Activated B cell treated with CpG ODN at 0.5 μM for 24 hours (primary cell): ENCODE results near the gene CHMP4A. TPM values are rescaled to one million over a fixed set of nuclear protein-coding genes. Genes with fewer than 3 reads are reported as not detected.
A peak's percentile ranks its signal among the peaks of the same experiment; 100 is the strongest.

Experiments used
- ATAC-seq: fragments of 200-7000 bp; cut with Tn5 transposase; one replicate; pipeline ENCODE4 v1.10.0; 2021; ENCODE audit warnings: low read depth, mild to moderate bottlenecking, moderate library complexity
- CTCF ChIA-PET: fragments of 350-600 bp; sonication (Branson Sonifier 250); formaldehyde crosslinking; loops from one replicate; lab custom pipeline; 2021; ENCODE audit warnings: antibody characterized with exemption; lab: Charles Lee
- POLR2A ChIA-PET: fragments of 350-600 bp; sonication (Branson Sonifier 250); formaldehyde crosslinking; loops from one replicate; lab custom pipeline; 2021; ENCODE audit warnings: antibody characterized with exemption; lab: Charles Lee
- DNase-seq: peaks from one replicate; pipeline ENCODE4 v3.0.0; 2022
- H3K27ac Mint-ChIP-seq: one replicate; pipeline ENCODE4 v1.8.0; 2020; ENCODE audit warnings: mixed read lengths
- H3K27me3 Mint-ChIP-seq: one replicate; pipeline ENCODE4 v1.8.0; 2021; ENCODE audit warnings: mixed read lengths
- H3K36me3 Mint-ChIP-seq: one replicate; pipeline ENCODE4 v1.8.0; 2021; ENCODE audit warnings: low read depth, mixed read lengths
- H3K4me1 Mint-ChIP-seq: one replicate; pipeline ENCODE4 v1.8.0; 2021; ENCODE audit warnings: mixed read lengths
- H3K4me3 Mint-ChIP-seq: one replicate; pipeline ENCODE4 v1.8.0; 2020; ENCODE audit warnings: mild to moderate bottlenecking, mixed read lengths
- H3K9me3 Mint-ChIP-seq: one replicate; pipeline ENCODE4 v1.8.0; 2020; ENCODE audit warnings: mixed read lengths
- intact Hi-C: fragments of 100-400 bp; cut with micrococcal nuclease; formaldehyde crosslinking; loops from one replicate; pipeline ENCODE4 v1.15.1; 2024
- total RNA-seq: library from RNA; stranded (reverse); gene quantifications from 2 replicates; pipeline ENCODE4 v1.2.3, GENCODE V29; 2022
- TF ChIP-seq, protein P1 (sequence below): fragments of 200-600 bp; IDR thresholded peaks from one replicate; pipeline ENCODE4 v1.8.0; 2022; ENCODE audit warnings: antibody characterized with exemption, mild to moderate bottlenecking

The CHMP4A gene
- total RNA-seq, 1 donor from 2014 or later, result 88.5 TPM

DNA sequence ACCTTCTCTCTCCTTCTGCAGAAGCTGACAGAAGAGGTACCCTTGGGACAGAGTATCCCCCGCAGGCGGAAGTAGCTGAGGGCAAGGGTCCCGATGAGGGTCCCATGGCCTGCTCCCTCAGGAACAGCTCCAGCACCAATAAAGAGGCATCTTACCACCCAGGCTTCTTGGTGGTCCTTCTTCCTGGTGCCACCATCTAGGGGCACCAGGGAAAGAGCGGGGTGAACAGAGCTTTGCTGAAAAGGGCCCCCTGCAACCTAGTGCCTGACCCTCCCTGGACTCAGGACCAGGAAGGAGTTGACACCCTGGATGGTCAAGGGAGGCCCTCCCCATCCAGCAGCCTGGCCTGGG lies 52.8 kb downstream of the CHMP4A start:
- intact Hi-C loops, result no loop called here

DNA sequence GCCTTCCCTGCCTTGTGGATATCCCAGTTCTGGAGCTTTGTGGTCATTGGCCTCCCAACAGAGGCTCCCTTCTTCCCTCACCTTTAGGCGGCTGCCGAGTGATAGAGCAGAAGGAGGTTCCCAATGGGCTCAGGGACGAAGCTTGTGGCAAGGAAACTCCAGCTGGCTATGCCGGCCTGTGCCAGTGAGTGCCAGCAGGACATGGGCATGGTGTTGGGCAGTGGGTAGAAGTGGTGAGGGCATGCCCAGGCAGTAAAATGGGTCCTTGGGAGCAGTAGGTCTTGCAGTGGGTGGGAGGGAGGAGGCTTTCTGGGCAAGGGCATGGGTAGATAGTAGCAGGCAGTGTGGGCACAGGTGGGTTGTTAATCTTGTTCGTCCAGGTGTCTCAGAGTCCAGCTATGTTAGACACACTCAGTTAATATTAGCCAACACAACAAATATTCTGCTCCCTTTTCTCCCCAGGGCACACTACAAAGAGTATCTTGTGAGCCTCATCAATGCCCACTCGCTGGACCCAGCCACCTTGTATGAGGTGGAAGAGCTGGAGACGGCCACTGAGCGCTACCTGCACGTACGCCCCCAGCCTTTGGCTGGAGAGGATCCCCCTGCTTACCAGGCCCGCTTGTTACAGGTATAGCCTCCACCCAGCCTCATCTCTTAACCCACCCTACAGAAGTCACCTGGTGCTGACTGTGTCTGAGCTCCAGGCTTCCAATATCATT lies 53.4 kb downstream of the CHMP4A start:
- DNase-seq, result no peak
- Mint-ChIP-seq H3K36me3 (peaks cover 81% of the 10 kb centered on the region), H3K27me3 (no peaks in the 10 kb centered on the region), H3K27ac (peak overlapping the region; percentile 95), H3K9me3 (no peaks in the 10 kb centered on the region), H3K4me3 (no peak overlapping the region), H3K4me1 (peaks cover 41% of the 10 kb centered on the region)
- no peak for ATAC-seq
- TF ChIP-seq, protein P1, sequence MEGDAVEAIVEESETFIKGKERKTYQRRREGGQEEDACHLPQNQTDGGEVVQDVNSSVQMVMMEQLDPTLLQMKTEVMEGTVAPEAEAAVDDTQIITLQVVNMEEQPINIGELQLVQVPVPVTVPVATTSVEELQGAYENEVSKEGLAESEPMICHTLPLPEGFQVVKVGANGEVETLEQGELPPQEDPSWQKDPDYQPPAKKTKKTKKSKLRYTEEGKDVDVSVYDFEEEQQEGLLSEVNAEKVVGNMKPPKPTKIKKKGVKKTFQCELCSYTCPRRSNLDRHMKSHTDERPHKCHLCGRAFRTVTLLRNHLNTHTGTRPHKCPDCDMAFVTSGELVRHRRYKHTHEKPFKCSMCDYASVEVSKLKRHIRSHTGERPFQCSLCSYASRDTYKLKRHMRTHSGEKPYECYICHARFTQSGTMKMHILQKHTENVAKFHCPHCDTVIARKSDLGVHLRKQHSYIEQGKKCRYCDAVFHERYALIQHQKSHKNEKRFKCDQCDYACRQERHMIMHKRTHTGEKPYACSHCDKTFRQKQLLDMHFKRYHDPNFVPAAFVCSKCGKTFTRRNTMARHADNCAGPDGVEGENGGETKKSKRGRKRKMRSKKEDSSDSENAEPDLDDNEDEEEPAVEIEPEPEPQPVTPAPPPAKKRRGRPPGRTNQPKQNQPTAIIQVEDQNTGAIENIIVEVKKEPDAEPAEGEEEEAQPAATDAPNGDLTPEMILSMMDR, result no peak
- ChIA-PET CTCF (interaction anchor here (1.0 to 4.2 kb wide), 17 partner anchors 9 to 148 kb away, joined by 3 to 45 read pairs (median 10); partner anchors contain the start of genes CIDEB, DCAF11, EMC9 and IPO4), POLR2A (interaction anchor here (0.7 to 4.6 kb wide), 18 partner anchors 9 to 139 kb away, joined by 3 to 93 read pairs (median 20); partner anchors contain the start of genes CHMP4A, DCAF11, DHRS1 and EMC9)
- intact Hi-C loops, result no loop called here

More for the DNA sequence above, 52.8 kb downstream of the CHMP4A start:
- H3K4me1 Mint-ChIP-seq, result peaks cover 45% of the 10 kb centered on the region
- DNase-seq (no peak), ATAC-seq (no peak)
- H3K27ac Mint-ChIP-seq, result peak overlapping the region; percentile 95
- ChIA-PET CTCF (interaction anchor here (1.0 to 4.2 kb wide), 22 partner anchors 10 to 149 kb away, joined by 3 to 45 read pairs (median 8); partner anchors contain the start of genes CIDEB, DCAF11, EMC9 and IPO4), POLR2A (interaction anchor here (0.7 to 4.6 kb wide), 32 partner anchors 10 to 270 kb away, joined by 3 to 93 read pairs (median 14); partner anchors contain the start of genes CARMIL3, CBLN3, CHMP4A and CIDEB)
- no peak overlapping the region for H3K4me3 Mint-ChIP-seq
- peaks cover 81% of the 10 kb centered on the region for H3K36me3 Mint-ChIP-seq
- TF ChIP-seq, protein P1, result no peak
- no peaks in the 10 kb centered on the region for H3K27me3 Mint-ChIP-seq
- H3K9me3 Mint-ChIP-seq, result no peaks in the 10 kb centered on the region

Other genes with a start within 250 kb of the CHMP4A start
- 12.7 and 17.9 TPM in 2 replicates for gene DHRS4L2, start 224.6 kb downstream of the CHMP4A start, total RNA-seq
- gene CARMIL3, start 161.5 kb downstream of the CHMP4A start, total RNA-seq, result 3.5 and 3.9 TPM in 2 replicates
- 0.09 TPM in 1 of 2 replicates, not detected in the other for gene CPNE6, start 141.9 kb downstream of the CHMP4A start, total RNA-seq
- 82.1 and 102 TPM in 2 replicates for gene PCK2, start 119.2 kb downstream of the CHMP4A start, total RNA-seq
- gene DCAF11, start 98.7 kb downstream of the CHMP4A start, total RNA-seq, result 84.3 and 86.5 TPM in 2 replicates
- 5.4 and 5.5 TPM in 2 replicates for gene NRL, start 98.5 kb downstream of the CHMP4A start, total RNA-seq
- gene FITM1, start 82.8 kb downstream of the CHMP4A start, total RNA-seq, result 2.3 and 2.4 TPM in 2 replicates
- gene PSME1, start 77.3 kb downstream of the CHMP4A start, total RNA-seq, result 406 and 449 TPM in 2 replicates
- gene EMC9, start 71.9 kb downstream of the CHMP4A start, total RNA-seq, result 22.5 and 22.6 TPM in 2 replicates
- 285 and 312 TPM in 2 replicates for gene PSME2, start 66.9 kb downstream of the CHMP4A start, total RNA-seq
- gene RNF31, start 66.0 kb downstream of the CHMP4A start, total RNA-seq, result 87.4 and 99.8 TPM in 2 replicates
- gene IRF9, start 52.2 kb downstream of the CHMP4A start, total RNA-seq, result 221 and 229 TPM in 2 replicates
- gene REC8, start 41.4 kb downstream of the CHMP4A start, total RNA-seq, result 27.0 and 35.3 TPM in 2 replicates
- 76.4 and 80.3 TPM in 2 replicates for gene IPO4, start 24.7 kb downstream of the CHMP4A start, total RNA-seq
- gene TM9SF1, start 18.0 kb downstream of the CHMP4A start, total RNA-seq, result 24.5 and 26.3 TPM in 2 replicates
- gene TSSK4, start 7.8 kb downstream of the CHMP4A start, total RNA-seq, result 0.66 and 0.98 TPM in 2 replicates
- 12.7 and 16.3 TPM in 2 replicates for gene MDP1, start 2.6 kb upstream of the CHMP4A start, total RNA-seq
- 129 and 149 TPM in 2 replicates for gene NEDD8, start 18.9 kb upstream of the CHMP4A start, total RNA-seq
- gene GMPR2, start 19.4 kb upstream of the CHMP4A start, total RNA-seq, result 43.8 and 50.2 TPM in 2 replicates
- gene TINF2, start 29.1 kb upstream of the CHMP4A start, total RNA-seq, result 197 and 205 TPM in 2 replicates
- gene TGM1, start 49.7 kb upstream of the CHMP4A start, total RNA-seq, result 6.4 and 6.5 TPM in 2 replicates
- gene RABGGTA, start 58.1 kb upstream of the CHMP4A start, total RNA-seq, result 53.6 and 70.5 TPM in 2 replicates
- 32.5 and 33.9 TPM in 2 replicates for gene DHRS1, start 86.3 kb upstream of the CHMP4A start, total RNA-seq
- gene NOP9, start 86.4 kb upstream of the CHMP4A start, total RNA-seq, result 30.5 and 36.4 TPM in 2 replicates
- gene CIDEB, start 94.5 kb upstream of the CHMP4A start, total RNA-seq, result 9.2 and 9.4 TPM in 2 replicates
- 7.7 and 9.1 TPM in 2 replicates for gene LTB4R2, start 96.7 kb upstream of the CHMP4A start, total RNA-seq
- gene LTB4R, start 98.0 kb upstream of the CHMP4A start, total RNA-seq, result 8.2 and 8.6 TPM in 2 replicates
- 2.3 and 2.4 TPM in 2 replicates for gene ADCY4, start 121.6 kb upstream of the CHMP4A start, total RNA-seq
- 38.9 and 39.2 TPM in 2 replicates for gene RIPK3, start 126.5 kb upstream of the CHMP4A start, total RNA-seq
- gene NFATC4, start 154.7 kb upstream of the CHMP4A start, total RNA-seq, result 9.4 and 11.2 TPM in 2 replicates
- 0.02 and 0.04 TPM in 2 replicates for gene NYNRIN, start 185.5 kb upstream of the CHMP4A start, total RNA-seq
- 56.0 and 61.1 TPM in 2 replicates for gene CBLN3, start 216.2 kb upstream of the CHMP4A start, total RNA-seq
- 121 and 130 TPM in 2 replicates for gene KHNYN, start 216.5 kb upstream of the CHMP4A start, total RNA-seq
- 70.6 and 80.0 TPM in 2 replicates for gene SDR39U1, start 229.3 kb upstream of the CHMP4A start, total RNA-seq